HEK293 (cell line): ENCODE results near the gene GALT.

ENCODE experiments used
- MYNN ChIP-seq: fragments of 450-650 bp; formaldehyde crosslinking; IDR thresholded peaks from 2 replicates; pipeline ENCODE4 v1.5.1; 2016; ENCODE audit warnings: missing biosample characterization, missing genetic modification characterization, borderline replicate concordance
- ZNF16 ChIP-seq: fragments of 450-650 bp; formaldehyde crosslinking; IDR thresholded peaks from 2 replicates; pipeline ENCODE4 v1.5.1; 2016; ENCODE audit warnings: low read depth, missing biosample characterization, missing genetic modification characterization
- ZNF266 ChIP-seq: fragments of 450-650 bp; formaldehyde crosslinking; IDR thresholded peaks from 2 replicates; pipeline ENCODE4 v1.5.1; 2016; ENCODE audit warnings: missing biosample characterization, missing genetic modification characterization, low read depth
- ZNF302 ChIP-seq: fragments of 450-650 bp; formaldehyde crosslinking; IDR thresholded peaks from 2 replicates; pipeline ENCODE4 v1.5.1; 2016; ENCODE audit warnings: missing biosample characterization, missing genetic modification characterization, low read depth
- ZNF560 ChIP-seq: fragments of 450-650 bp; formaldehyde crosslinking; IDR thresholded peaks from 2 replicates; pipeline ENCODE4 v1.5.1; 2017; ENCODE audit warnings: missing biosample characterization, missing genetic modification characterization, borderline replicate concordance
- ZSCAN30 ChIP-seq: fragments of 450-650 bp; IDR thresholded peaks from 2 replicates; pipeline ENCODE4 v1.5.1; 2018; ENCODE audit warnings: missing biosample characterization, mild to moderate bottlenecking, missing genetic modification characterization, moderate library complexity
- TF ChIP-seq, protein P1 (sequence below): fragments of 450-650 bp; formaldehyde crosslinking; IDR thresholded peaks from 2 replicates; pipeline ENCODE4 v1.5.1; 2016; ENCODE audit warnings: missing biosample characterization, missing genetic modification characterization
- TF ChIP-seq, protein P2 (sequence below): fragments of 450-650 bp; formaldehyde crosslinking; IDR thresholded peaks from 2 replicates; pipeline ENCODE4 v1.5.1; 2016; ENCODE audit warnings: missing biosample characterization, missing genetic modification characterization

DNA sequence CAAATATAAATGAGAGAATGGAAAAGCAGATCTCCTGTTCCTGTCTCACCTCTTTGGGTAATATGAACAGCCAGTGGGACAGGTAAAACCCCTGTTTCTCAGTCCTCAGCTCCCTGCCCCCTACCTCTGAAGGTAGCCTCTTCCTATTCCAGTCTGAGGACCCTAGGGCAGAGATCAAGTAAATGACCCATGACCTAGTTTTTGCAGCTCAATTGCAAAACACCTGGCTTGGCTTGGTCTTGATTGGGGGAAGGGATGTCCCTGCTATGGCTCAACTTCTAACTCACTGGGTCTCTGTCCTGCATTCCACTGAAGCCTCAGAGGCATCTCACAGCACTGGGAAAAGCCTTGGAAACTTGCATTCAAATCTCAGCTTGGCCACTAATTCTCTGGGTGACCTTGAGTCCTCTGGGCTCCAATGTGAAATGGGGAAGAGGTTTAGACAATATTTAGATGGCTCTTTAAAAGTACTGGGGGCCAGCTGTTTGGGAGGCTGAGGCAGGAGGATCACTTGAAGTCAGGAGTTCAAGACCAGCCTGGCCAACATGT lies 1.6 kb upstream of the GALT start:
- no peak for TF ChIP-seq ZNF302 (tag by site-specific recombination)
- no peak for TF ChIP-seq ZNF266 (tag by site-specific recombination)
- TF ChIP-seq, protein P1, sequence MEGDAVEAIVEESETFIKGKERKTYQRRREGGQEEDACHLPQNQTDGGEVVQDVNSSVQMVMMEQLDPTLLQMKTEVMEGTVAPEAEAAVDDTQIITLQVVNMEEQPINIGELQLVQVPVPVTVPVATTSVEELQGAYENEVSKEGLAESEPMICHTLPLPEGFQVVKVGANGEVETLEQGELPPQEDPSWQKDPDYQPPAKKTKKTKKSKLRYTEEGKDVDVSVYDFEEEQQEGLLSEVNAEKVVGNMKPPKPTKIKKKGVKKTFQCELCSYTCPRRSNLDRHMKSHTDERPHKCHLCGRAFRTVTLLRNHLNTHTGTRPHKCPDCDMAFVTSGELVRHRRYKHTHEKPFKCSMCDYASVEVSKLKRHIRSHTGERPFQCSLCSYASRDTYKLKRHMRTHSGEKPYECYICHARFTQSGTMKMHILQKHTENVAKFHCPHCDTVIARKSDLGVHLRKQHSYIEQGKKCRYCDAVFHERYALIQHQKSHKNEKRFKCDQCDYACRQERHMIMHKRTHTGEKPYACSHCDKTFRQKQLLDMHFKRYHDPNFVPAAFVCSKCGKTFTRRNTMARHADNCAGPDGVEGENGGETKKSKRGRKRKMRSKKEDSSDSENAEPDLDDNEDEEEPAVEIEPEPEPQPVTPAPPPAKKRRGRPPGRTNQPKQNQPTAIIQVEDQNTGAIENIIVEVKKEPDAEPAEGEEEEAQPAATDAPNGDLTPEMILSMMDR (tag by site-specific recombination): no peak
- TF ChIP-seq ZNF560 (tag by site-specific recombination): no peak
- TF ChIP-seq, protein P2, sequence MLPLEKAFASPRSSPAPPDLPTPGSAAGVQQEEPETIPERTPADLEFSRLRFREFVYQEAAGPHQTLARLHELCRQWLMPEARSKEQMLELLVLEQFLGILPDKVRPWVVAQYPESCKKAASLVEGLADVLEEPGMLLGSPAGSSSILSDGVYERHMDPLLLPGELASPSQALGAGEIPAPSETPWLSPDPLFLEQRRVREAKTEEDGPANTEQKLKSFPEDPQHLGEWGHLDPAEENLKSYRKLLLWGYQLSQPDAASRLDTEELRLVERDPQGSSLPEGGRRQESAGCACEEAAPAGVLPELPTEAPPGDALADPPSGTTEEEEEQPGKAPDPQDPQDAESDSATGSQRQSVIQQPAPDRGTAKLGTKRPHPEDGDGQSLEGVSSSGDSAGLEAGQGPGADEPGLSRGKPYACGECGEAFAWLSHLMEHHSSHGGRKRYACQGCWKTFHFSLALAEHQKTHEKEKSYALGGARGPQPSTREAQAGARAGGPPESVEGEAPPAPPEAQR (tag by site-specific recombination): no peak
- TF ChIP-seq ZNF16 (tag by site-specific recombination): no peak
- TF ChIP-seq MYNN (tag by site-specific recombination): no peak
- no peak for TF ChIP-seq ZSCAN30 (tag by site-specific recombination)
